ENCODE measurements around the gene ASNSD1.
"Not testable (repeated sequence)": the region's sequence is repeated elsewhere in the genome, so short reads cannot be mapped to it uniquely, and the experiment has no call there.

ASNSD1 gene

GRCh38 chr2:189641590-189641989 is 19.7 kb upstream of the ASNSD1 start:
- DNase-seq (ENCODE audit: extremely low read depth in 1 of 2, low read depth in 1 of 2): peak in 1 of 2 donors; percentile 50

- no peak for DNase-seq (ENCODE audit: extremely low read depth in 1 of 2, low read depth in 1 of 2)
Observed at GRCh38 chr2:189646521-189646920, 14.7 kb upstream of the ASNSD1 start.

DNA sequence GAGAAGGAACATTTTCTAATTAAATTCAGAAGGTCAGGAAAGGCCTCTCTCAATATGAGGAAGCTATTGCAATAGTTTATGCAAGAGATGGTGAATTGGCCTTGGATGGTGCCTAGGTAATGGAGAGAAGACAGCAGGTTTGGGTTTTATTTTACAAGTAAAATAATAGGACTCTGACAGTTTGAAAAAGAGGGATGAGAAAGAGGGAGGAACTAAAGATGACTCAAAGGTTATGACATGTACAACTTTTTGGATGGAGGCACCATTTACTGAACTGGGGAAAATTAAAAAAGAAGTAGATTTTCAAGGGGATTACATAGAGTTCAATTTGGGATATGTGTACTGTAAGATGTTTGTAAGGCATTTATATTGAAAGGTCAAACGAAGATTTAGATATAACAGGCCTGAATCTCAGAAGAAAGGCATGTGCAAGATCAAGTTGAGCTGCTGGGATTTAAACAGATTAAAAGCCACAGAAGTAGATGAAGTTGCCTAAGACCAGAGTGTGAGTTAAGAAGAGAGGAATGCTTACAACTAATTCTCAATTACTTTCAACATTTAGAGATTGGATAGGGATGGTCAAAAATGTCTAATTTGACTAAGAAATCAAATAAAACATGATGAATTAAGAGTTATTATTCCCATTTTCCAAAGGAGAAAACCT is 12.3 kb upstream of the ASNSD1 start:
- no peak for DNase-seq (ENCODE audit: extremely low read depth in 1 of 2, low read depth in 1 of 2)

DNA sequence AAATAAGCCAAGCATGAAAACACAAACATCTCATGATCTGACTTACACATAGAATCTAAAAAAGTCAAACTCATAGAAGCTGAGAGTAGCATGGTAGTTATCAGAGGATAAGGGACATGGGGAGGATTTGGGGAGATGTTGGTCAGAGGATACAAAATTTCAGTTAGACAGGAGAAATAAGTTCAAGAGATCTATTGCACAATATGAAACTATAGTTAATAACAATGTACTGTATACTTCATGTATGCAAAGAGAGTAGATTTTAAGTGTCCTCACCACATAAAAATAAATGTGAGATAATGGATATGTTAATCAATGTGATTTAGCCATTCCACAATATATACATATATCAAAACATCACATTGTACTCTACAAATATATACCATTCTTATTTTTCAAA is 10.0 kb upstream of the ASNSD1 start:
- DNase-seq (ENCODE audit: extremely low read depth in 1 of 2, low read depth in 1 of 2): no peak

DNA sequence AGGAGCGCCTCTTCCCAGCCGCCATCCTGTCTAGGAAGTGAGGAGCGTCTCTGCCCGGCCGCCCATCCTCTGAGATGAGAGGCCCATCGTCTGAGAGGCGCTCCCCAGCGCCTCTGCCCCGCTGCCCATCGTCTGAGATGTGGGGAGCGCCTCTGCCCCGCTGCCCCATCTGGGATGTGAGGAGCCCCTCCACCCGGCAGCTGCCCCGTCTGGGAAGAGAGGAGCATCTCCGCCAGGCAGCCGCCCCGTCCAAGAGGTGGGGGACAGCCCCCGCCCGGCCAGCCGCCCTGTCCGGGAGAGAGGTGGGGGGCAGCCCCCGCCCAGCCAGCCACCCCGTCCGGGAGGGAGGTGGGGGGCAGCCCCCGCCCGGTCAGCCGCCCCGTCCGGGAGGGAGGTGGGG is 7.8 kb upstream of the ASNSD1 start:
- not testable (repeated sequence) for DNase-seq (ENCODE audit: extremely low read depth in 1 of 2, low read depth in 1 of 2)

- no peak for DNase-seq (ENCODE audit: extremely low read depth in 1 of 2, low read depth in 1 of 2)
Observed at GRCh38 chr2:189654641-189655040, 6.6 kb upstream of the ASNSD1 start.

DNA sequence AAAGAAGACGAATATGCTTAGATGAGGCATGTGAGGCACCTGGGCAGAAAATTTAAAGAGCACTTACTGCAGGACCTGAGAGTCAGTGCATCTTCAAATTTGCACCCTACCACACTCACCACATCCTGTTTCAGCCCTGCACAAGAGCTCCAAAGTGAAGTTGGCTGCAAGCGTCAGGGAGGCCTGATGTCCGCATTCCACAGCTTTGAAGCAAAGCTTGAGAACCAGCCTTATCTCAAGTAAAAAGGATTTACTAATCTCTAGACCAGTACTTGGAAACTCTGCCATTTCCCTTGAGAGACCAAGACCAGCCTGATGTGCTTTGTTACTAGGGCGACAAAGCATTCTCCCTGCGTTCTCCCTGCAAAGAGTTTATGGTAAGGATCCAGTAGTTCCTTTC is 3.4 kb upstream of the ASNSD1 start:
- no peak for DNase-seq (ENCODE audit: extremely low read depth in 1 of 2, low read depth in 1 of 2)

- no peak for DNase-seq (ENCODE audit: extremely low read depth in 1 of 2, low read depth in 1 of 2)
Observed at GRCh38 chr2:189658306-189659212, 2.7 kb upstream of the ASNSD1 start.

DNA sequence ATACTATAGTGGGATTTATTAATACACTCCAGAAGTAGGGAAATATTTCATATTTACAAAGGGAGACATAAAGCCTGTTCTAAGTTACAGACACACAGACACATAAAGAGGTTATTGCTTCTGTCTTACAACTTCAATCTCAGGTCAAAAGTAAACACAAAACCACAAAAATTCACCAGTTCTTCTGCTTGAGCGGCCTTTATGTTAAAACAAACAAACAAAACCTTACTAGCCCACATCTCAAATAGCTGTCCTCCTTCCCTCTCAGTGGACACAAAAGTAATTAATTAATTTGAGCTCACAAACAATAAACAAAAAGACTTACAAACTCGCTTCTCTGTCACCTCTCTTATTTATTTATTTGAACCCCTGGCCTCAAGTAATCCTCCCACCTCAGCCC is 1.5 kb upstream of the ASNSD1 start:
- no peak for DNase-seq (ENCODE audit: extremely low read depth in 1 of 2, low read depth in 1 of 2)

DNA sequence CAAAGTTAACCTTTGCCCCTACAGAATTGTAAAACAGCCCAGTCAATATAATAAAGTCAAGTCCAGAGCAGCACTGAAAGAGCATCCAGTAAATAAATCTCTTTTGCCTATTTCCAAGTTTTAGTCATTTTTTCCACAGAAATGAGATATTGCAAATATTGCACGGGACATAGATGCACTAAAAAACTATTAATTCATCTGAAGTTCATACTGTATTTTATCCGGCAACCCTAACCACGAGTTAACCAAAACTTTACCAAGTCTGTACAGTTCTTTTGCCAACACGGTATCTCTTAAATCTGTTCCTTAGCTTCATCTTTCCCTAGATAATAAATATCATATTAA is 484 bp upstream of the ASNSD1 start:
- no peak for DNase-seq (ENCODE audit: extremely low read depth in 1 of 2, low read depth in 1 of 2)

- no peak for DNase-seq (ENCODE audit: extremely low read depth in 1 of 2, low read depth in 1 of 2)
Observed at GRCh38 chr2:189661957-189662321, 680 bp downstream of the ASNSD1 start.

GRCh38 chr2:189662669-189663226 is 1.5 kb downstream of the ASNSD1 start:
- no peak for DNase-seq (ENCODE audit: extremely low read depth in 1 of 2, low read depth in 1 of 2)

DNA sequence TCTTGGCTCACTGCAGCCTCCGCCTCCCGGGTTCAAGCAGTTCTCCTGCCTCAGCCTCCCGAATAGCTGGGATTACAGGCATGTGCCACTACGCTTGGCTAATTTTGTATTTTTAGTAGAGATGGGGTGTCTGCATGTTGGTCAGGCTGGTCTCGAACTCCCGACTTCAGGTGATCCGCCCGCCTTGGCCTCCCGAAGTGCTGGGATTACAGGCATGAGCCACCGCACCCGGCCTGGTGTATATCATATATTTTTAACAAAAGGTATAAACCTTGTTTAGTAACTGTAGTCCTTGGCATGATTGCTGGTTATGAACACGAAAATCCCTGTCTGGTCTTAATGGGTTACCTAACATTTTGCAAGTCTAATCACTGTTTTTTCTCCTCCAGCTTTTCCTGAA is 2.1 kb downstream of the ASNSD1 start:
- DNase-seq (ENCODE audit: extremely low read depth in 1 of 2, low read depth in 1 of 2): not testable (repeated sequence)

- no peak for DNase-seq (ENCODE audit: extremely low read depth in 1 of 2, low read depth in 1 of 2)
Observed at GRCh38 chr2:189669913-189670312, 8.7 kb downstream of the ASNSD1 start.

DNA sequence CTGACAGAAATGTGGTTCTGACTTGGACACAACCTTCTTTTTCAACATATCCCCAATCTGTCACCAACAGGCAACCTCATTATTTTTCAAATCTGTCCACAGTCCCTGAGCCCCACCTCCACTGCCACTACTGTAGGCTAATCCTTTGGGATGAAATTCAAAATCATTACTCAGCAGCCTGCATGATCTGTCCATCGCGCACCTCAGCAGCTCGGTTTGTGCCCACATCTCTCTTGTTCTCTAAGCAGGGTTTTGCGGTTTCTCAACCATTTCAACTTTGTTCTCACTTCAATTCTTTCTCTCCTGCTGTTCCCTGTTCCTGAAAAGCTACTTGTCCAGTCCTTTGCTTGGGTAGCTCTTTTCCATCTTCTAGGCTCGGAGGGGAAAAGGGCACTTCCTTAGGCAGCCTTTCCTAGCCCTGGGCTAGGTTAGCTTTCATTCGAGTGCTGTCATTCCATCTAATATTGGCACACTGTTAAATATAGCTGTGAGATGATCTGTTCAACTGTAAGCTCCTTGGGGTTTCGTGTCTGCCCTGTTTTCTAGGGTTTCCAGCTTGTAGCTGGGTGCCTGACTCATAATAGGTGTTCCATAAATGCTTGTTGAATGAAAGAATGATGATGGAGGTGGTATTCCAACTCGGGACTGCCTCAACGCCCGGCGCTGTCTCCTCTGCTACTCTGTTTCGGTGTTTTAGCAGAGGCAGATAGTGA is 12.6 kb downstream of the ASNSD1 start:
- DNase-seq (ENCODE audit: extremely low read depth in 1 of 2, low read depth in 1 of 2): no peak

DNA sequence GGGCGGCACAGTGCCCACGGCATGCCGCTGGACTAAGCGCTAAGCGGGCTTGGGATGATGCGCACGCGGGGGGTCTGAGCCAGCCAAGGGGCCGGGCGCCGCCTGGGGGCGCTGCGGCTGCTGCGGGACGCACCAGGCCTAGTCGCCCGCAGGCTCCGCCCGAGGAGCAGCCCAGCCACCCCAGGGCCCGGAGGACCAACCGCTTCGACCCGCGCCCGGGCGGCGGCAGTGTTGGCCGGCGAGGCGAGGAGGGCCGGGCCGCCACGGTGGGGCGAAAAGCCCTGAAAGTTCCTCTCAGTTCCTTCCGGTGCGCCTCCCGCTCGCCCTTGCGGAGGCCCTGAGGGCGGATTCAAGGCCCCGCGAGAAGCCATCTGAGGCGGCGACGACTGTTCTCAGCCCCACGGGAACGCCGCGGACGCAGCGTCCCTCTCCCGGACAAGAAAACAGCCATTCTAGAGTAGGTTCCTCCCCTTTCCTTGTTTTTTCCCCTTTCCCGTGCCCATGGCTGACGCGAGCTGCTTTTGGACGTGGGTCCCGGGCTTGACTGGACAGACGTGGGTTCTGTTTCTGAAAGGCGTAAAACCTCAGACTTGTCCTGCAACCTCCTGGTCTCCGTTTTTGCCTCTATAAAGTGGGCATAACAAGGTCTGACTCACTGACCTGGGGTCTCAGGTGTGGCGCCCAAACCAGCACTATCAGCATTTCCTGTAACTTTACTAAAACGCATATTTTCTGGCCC is 13.3 kb downstream of the ASNSD1 start, which contains the start of gene ANKAR:
ANKAR (plus strand) TSS at position 297 of the 739 bp plus-strand sequence. CDS start 1,821 bp downstream, outside the sequence.
- DNase-seq (ENCODE audit: extremely low read depth in 1 of 2, low read depth in 1 of 2): peak; percentile 61 to 69

DNA sequence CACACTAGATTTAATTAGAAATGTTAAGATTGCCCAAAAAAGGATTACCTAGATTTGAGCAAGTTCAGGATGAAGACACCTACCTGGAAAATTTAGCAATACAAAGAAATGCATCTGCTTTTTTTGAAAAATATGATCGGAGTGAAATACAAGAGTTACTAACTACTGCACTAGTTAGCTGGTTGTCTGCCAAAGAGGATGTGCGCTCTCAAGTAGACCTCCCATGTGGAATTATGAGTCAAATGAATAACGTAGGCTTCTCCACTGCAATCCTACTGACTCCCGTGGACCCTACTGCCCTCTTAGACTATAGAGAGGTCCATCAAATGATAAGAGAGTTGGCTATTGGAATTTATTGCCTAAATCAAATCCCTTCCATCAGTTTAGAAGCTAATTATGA is 15.2 kb downstream of the ASNSD1 start:
- DNase-seq (ENCODE audit: extremely low read depth in 1 of 2, low read depth in 1 of 2): no peak

GRCh38 chr2:189679226-189679625 is 18.0 kb downstream of the ASNSD1 start:
- no peak for DNase-seq (ENCODE audit: extremely low read depth in 1 of 2, low read depth in 1 of 2)

GRCh38 chr2:189681203-189681602 is 19.9 kb downstream of the ASNSD1 start:
- DNase-seq (ENCODE audit: extremely low read depth in 1 of 2, low read depth in 1 of 2): no peak

DNA sequence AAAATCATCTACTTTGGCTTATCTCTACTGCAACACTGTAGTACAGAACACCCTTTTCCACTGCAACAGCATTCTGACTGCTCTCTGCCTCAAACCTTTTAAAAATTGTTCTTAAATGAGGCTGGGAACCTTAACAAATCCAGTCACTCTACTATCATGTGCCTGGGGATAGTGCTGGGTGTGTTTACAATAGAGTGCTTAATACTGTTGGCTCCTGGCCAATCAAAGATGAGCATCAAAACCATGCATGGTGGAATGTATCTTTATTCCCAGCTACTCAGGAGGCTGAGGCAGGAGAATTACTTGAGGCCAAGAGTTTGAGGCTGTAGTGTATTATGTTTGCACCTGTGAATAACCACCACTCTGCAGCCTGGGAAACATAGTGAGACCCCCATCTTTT is 20.6 kb downstream of the ASNSD1 start:
- DNase-seq (ENCODE audit: extremely low read depth in 1 of 2, low read depth in 1 of 2): no peak

DNA sequence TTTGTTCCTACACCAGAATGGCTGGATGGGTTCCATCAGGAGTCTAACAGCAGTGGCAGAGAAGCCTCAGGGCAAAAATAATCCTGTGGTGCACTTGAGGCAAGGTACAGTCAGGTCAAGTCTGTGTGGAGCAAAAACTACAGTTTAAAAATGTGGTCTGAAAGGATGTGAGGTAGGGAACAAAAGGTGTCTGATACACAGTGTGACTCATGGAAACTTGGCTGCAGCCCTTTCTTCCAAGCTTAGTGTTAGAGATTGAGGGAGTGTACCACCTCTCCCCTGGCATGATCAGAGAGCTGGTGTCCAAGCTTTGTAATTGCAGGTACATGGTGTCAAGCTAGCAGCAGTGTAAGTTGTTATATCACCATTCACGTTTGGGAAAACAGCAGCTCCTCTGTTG is 22.1 kb downstream of the ASNSD1 start:
- DNase-seq (ENCODE audit: extremely low read depth in 1 of 2, low read depth in 1 of 2): no peak

All from stimulated activated CD8-positive, alpha-beta memory T cell treated with anti-CD3 and anti-CD28 coated beads, Interleukin-7, amount 100 ng/mL, for 48 hours (primary cell).